Measurements from ENCODE around the gene HOXB6.

The HOXB6 gene

GRCh38 chr17:48628649-48629410 lies 24.0 kb upstream of the HOXB6 start:
- TF ChIP-seq CTCF (conservative IDR thresholded peaks at IDR 0.05; ENCODE audit: low read length) = no peak
- DNase-seq (ENCODE audit: low read depth) = no peak
- H3K4me3 ChIP-seq (ENCODE audit: low read length) = no peak overlapping the region

- no peak overlapping the region for H3K4me3 ChIP-seq (ENCODE audit: low read length)
- TF ChIP-seq CTCF (conservative IDR thresholded peaks at IDR 0.05; ENCODE audit: low read length) = no peak
- no peak for DNase-seq (ENCODE audit: low read depth)
Measured at GRCh38 chr17:48627623-48628521, 23.1 kb upstream of the HOXB6 start.

- H3K4me3 ChIP-seq (ENCODE audit: low read length) = peak overlapping the region; percentile 69
- DNase-seq (ENCODE audit: low read depth) = no peak
- TF ChIP-seq CTCF (conservative IDR thresholded peaks at IDR 0.05; ENCODE audit: low read length) = no peak
Measured at GRCh38 chr17:48627118-48627597, 22.4 kb upstream of the HOXB6 start.

GRCh38 chr17:48626245-48627117 lies 21.7 kb upstream of the HOXB6 start, which contains the start of gene HOXB9:
TSS of gene HOXB9 (minus strand) at chr17:48626358. CDS start at chr17:48626269, 89 bp downstream.
- peak within 1 kb of the TSS; percentile 69 for H3K4me3 ChIP-seq (ENCODE audit: low read length)
- no peak for TF ChIP-seq CTCF (conservative IDR thresholded peaks at IDR 0.05; ENCODE audit: low read length)
- DNase-seq (ENCODE audit: low read depth) = peak; percentile 81

- no peak for DNase-seq (ENCODE audit: low read depth)
- H3K4me3 ChIP-seq (ENCODE audit: low read length) = peak overlapping the region; percentile 69
- no peak for TF ChIP-seq CTCF (conservative IDR thresholded peaks at IDR 0.05; ENCODE audit: low read length)
Measured at GRCh38 chr17:48625495-48626244, 20.9 kb upstream of the HOXB6 start.

All from AG10803 (cell line).